Prostate gland (tissue), 2 donors: ENCODE results near the gene WDR1. TPM values are rescaled to one million over a fixed set of nuclear protein-coding genes. Genes with fewer than 3 reads are reported as not detected.

Experiments used
- DNase-seq: peaks from one replicate; pipeline ENCODE4 v3.0.0-alpha.2; 2019; ENCODE audit warnings: low spot score
- H3K27ac ChIP-seq, 2 donors: fragments of 200-600 bp; sonication (generic); 2 replicates each; pipeline ENCODE4 v1.5.1; 2017 to 2019
- H3K27me3 ChIP-seq: fragments of 200-600 bp; sonication (generic); replicated peaks from 2 replicates; pipeline ENCODE4 v1.5.1; 2019; ENCODE audit not compliant: insufficient read depth
- H3K36me3 ChIP-seq, 2 donors: fragments of 200-600 bp; sonication (generic); 1 replicate in 1 of 2; 2 replicates in 1 of 2; pipeline versions ENCODE4 v1.5.1 to v1.8.1; 2017 to 2019
- H3K4me1 ChIP-seq: fragments of 200-600 bp; sonication (generic); replicated peaks from 2 replicates; pipeline ENCODE4 v1.5.1; 2019
- H3K4me3 ChIP-seq, 2 donors: fragments of 200-600 bp; sonication (generic); 2 replicates each; pipeline ENCODE4 v1.5.1; 2017 to 2019
- H3K9me3 ChIP-seq: fragments of 200-600 bp; sonication (generic); 2 replicates; pipeline ENCODE4 v1.5.1; 2017
- POLR2A ChIP-seq: fragments of 450-650 bp; IDR thresholded peaks from one replicate; pipeline ENCODE4 v1.6.1; 2016; ENCODE audit warnings: antibody characterized with exemption, mild to moderate bottlenecking
- POLR2AphosphoS5 ChIP-seq: sonication (generic); formaldehyde crosslinking; IDR thresholded peaks from one replicate; pipeline ENCODE4 v1.6.1; 2017; ENCODE audit warnings: antibody characterized with exemption
- WGBS: methylation state at CpG from one replicate; pipeline ENCODE4 v1.1.5; 2018; 5-methylcytosine and 5-hydroxymethylcytosine counted together
- intact Hi-C: fragments of 100-400 bp; cut with DNase I; formaldehyde crosslinking; loops from one replicate; pipeline ENCODE4 v1.14.2; 2022
- total RNA-seq, 2 donors: library from RNA; depleted of rRNA; stranded (reverse); fragments of >200 nt; gene quantifications; one replicate each; pipeline ENCODE4 v1.1.0, GENCODE V29; 2016
- TF ChIP-seq, protein P1 (sequence below), 4 experiments: fragments of 200-600 bp in 2 of 4; fragments of 450-650 bp in 2 of 4; sonication (generic) in 2 of 4; IDR thresholded peaks; 1 replicate in 3 of 4; 2 replicates in 1 of 4; pipeline ENCODE4 v1.5.1; 2016 to 2019; ENCODE audit warnings: antibody characterized with exemption in 4 of 4, mild to moderate bottlenecking in 2 of 4, moderate library complexity in 2 of 4

The WDR1 gene
- total RNA-seq, 2 donors from 2014 or later = 127 to 171 TPM

GRCh38 chr4:10035130-10035529 lies 81.5 kb downstream of the WDR1 start:
- Histone ChIP-seq H3K4me1 (no peaks in the 10 kb centered on the region), H3K27me3 (no peaks in the 10 kb centered on the region), H3K36me3 (no peaks in the 10 kb centered on the region), H3K9me3 (no peaks in the 10 kb centered on the region), H3K27ac (no peak overlapping the region), H3K4me3 (no peak overlapping the region)
- no peak for DNase-seq
- TF ChIP-seq POLR2AphosphoS5 = no peak
- WGBS = 75% methylated on average over 6 of the region's 6 CpGs
- intact Hi-C loops = no loop called here

DNA sequence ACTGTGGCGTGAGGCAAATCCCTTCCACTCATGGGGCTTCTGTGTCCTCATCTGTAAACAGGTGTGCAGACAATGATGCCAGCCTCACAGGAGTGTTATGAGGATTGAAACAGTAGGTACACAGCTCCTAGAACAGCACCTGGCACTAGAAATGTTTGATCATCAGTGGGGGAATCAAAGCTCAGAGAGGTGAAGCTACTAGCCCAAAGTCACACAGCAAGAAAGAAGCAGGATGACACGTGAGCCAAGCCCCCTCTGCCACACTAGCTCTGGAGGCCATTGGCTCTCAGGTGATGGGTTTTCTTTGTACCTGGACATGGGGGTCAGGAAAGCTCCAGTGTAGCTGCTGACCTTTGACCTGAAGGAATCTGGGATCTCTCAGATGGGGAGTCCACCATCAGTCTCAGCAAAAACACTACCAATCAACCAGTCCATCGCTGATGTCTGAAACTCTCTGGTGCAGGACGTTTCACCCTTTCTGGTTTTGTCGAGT lies 81.9 kb downstream of the WDR1 start:
- Histone ChIP-seq H3K27me3 (no peaks in the 10 kb centered on the region), H3K4me1 (no peaks in the 10 kb centered on the region), H3K4me3 (no peak overlapping the region), H3K27ac (no peak overlapping the region), H3K36me3 (no peaks in the 10 kb centered on the region), H3K9me3 (no peaks in the 10 kb centered on the region)
- 83% methylated on average over 5 of the region's 5 CpGs for WGBS
- intact Hi-C loops = no loop called here
- TF ChIP-seq POLR2AphosphoS5 = no peak
- no peak for TF ChIP-seq POLR2A
- TF ChIP-seq, protein P1, sequence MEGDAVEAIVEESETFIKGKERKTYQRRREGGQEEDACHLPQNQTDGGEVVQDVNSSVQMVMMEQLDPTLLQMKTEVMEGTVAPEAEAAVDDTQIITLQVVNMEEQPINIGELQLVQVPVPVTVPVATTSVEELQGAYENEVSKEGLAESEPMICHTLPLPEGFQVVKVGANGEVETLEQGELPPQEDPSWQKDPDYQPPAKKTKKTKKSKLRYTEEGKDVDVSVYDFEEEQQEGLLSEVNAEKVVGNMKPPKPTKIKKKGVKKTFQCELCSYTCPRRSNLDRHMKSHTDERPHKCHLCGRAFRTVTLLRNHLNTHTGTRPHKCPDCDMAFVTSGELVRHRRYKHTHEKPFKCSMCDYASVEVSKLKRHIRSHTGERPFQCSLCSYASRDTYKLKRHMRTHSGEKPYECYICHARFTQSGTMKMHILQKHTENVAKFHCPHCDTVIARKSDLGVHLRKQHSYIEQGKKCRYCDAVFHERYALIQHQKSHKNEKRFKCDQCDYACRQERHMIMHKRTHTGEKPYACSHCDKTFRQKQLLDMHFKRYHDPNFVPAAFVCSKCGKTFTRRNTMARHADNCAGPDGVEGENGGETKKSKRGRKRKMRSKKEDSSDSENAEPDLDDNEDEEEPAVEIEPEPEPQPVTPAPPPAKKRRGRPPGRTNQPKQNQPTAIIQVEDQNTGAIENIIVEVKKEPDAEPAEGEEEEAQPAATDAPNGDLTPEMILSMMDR (IDR thresholded peaks at IDR 0.05) = no peak
- DNase-seq = no peak

GRCh38 chr4:10034136-10034535 lies 82.5 kb downstream of the WDR1 start:
- 60% methylated on average over 10 of the region's 10 CpGs for WGBS

DNA sequence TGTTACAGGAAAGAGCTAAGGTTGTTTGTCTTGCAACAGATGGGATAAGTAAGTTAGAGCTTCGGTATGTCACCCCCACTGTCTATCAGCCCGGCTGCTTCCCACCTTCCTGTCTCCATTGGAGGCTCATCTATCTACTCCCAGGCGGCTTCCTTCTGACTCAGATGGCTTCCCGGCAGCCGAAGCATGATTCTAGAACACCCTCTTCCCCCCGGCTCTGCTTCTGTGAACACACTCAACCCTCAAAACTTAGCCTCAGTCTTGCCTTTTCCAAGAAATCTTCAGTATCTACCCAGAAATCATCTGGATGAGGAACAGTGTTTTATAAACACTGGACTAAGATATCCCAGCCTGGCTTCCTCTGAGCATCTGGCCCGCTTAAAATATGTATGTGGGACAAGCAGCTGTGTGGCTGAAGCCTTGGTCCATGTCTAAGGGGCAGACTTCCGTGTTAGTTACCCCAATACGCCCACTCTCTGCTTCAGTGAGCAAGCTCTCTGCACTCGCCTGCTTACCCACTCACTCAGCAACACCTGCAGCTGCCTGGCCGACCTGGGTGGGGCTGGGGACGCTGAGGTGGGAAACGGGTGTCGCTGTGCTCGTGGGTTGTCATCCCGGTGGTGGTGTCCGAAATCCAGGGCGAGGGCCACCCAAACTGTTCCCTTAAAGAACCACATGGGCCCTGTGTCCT lies 83.3 kb downstream of the WDR1 start:
- Histone ChIP-seq H3K27me3 (no peaks in the 10 kb centered on the region), H3K4me3 (no peak overlapping the region), H3K36me3 (no peaks in the 10 kb centered on the region), H3K4me1 (no peaks in the 10 kb centered on the region), H3K9me3 (no peaks in the 10 kb centered on the region), H3K27ac (peak overlapping the region; percentile 13 to 17)
- no peak for DNase-seq
- 60% methylated on average over 18 of the region's 18 CpGs for WGBS
- intact Hi-C loops = no loop called here
- TF ChIP-seq, protein P1 (IDR thresholded peaks at IDR 0.05) = no peak
- TF ChIP-seq POLR2A = no peak
- TF ChIP-seq POLR2AphosphoS5 = no peak

More at GRCh38 chr4:10034136-10034535, 82.5 kb downstream of the WDR1 start:
- no peak overlapping the region for H3K4me3 ChIP-seq
- no peak for TF ChIP-seq POLR2AphosphoS5
- TF ChIP-seq POLR2A = no peak
- no peaks in the 10 kb centered on the region for H3K36me3 ChIP-seq
- H3K27me3 ChIP-seq = no peaks in the 10 kb centered on the region
- no peak for DNase-seq
- H3K27ac ChIP-seq = no peak overlapping the region
- no peaks in the 10 kb centered on the region for H3K9me3 ChIP-seq
- intact Hi-C loops = no loop called here
- no peaks in the 10 kb centered on the region for H3K4me1 ChIP-seq

GRCh38 chr4:10032625-10033024 lies 84.0 kb downstream of the WDR1 start:
- WGBS = 30% methylated on average over 6 of the region's 6 CpGs
- no peaks in the 10 kb centered on the region for H3K9me3 ChIP-seq
- no peak for DNase-seq
- intact Hi-C loops = no loop called here
- peak; percentile 11 for TF ChIP-seq POLR2AphosphoS5
- TF ChIP-seq POLR2A = no peak
- H3K4me1 ChIP-seq = no peaks in the 10 kb centered on the region
- no peak overlapping the region for H3K4me3 ChIP-seq
- H3K36me3 ChIP-seq = no peaks in the 10 kb centered on the region
- no peaks in the 10 kb centered on the region for H3K27me3 ChIP-seq
- H3K27ac ChIP-seq = no peak overlapping the region

DNA sequence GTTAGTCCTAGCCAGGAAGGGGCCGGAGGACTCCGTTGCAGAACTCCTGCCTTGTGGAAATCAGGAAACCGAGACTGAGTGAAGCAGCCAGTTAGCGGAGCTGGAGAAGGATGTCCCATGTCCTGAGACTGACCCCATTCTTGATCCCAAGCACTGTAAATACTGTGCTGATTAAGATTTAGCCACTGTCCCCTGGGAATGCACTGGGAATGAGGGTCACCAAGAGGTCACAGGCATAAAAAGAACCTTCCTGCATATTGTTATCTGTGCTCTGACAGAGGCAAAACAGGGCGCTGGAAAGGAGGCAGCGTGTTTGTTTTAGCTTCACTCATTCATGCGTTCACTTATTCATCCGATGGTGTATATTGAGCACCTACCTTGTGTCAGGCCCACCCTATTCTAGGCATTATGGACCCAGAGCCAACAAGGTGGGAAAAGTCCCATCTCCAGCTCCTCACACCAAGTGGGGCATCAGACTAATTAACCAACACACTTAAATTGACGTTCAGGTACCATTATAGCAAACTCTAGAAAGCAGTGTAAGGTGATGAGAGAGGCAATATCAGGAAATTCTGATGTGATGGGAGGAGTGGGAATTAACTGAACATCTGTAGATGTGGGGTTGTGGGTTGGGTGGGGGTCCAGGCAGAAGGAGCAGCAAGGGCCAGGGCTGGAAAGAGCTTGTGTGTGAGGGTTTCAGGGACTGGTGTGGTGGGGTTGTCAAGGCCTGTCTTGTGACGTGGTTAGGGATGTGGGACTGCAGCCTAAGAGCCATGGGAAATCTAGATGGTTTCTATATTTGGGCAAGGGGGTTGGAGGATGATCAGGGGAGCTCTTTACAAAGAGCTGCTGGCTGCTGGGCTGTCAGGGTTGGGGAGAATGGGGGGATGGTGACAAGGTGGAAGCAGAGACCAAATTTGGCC lies 84.7 kb downstream of the WDR1 start:
- no peak for DNase-seq
- Histone ChIP-seq H3K9me3 (no peaks in the 10 kb centered on the region), H3K36me3 (no peaks in the 10 kb centered on the region), H3K4me3 (no peak overlapping the region), H3K4me1 (no peaks in the 10 kb centered on the region), H3K27me3 (no peaks in the 10 kb centered on the region), H3K27ac (no peak overlapping the region)
- intact Hi-C loops = no loop called here
- TF ChIP-seq POLR2AphosphoS5 (no peak), POLR2A (no peak)
- TF ChIP-seq, protein P1 (IDR thresholded peaks at IDR 0.05) = no peak
- WGBS = 76% methylated on average over 10 of the region's 10 CpGs
